Measurements from ENCODE around the gene HAND2.

HAND2 gene

GRCh38 chr4:173519111-173520101, 10.6 kb downstream of the HAND2 start:
- DNase-seq = no peak

GRCh38 chr4:173518425-173519102, 11.5 kb downstream of the HAND2 start:
- DNase-seq = no peak

- DNase-seq = no peak
Observed at GRCh38 chr4:173517781-173518424, 12.1 kb downstream of the HAND2 start.

GRCh38 chr4:173516621-173517524, 13.2 kb downstream of the HAND2 start:
- DNase-seq = no peak

GRCh38 chr4:173515458-173515857, 14.6 kb downstream of the HAND2 start:
- no peak for DNase-seq

GRCh38 chr4:173514641-173515217, 15.3 kb downstream of the HAND2 start:
- no peak for DNase-seq

GRCh38 chr4:173513651-173514050, 16.4 kb downstream of the HAND2 start:
- DNase-seq = no peak

GRCh38 chr4:173511787-173512361, 18.2 kb downstream of the HAND2 start:
- no peak for DNase-seq

- peak in 3 of 4 experiments; percentile 31 to 56 (median 46) for DNase-seq
Observed at GRCh38 chr4:173509036-173510001, 20.7 kb downstream of the HAND2 start.

- peak in 3 of 4 experiments; percentile 39 to 53 (median 52) for DNase-seq
Observed at GRCh38 chr4:173508386-173509035, 21.5 kb downstream of the HAND2 start.

GRCh38 chr4:173507471-173508385, 22.3 kb downstream of the HAND2 start:
- DNase-seq = no peak

GRCh38 chr4:173506597-173507211, 23.3 kb downstream of the HAND2 start:
- peak in 3 of 4 experiments; percentile 31 to 54 (median 52) for DNase-seq

GRCh38 chr4:173505924-173506518, 24.0 kb downstream of the HAND2 start:
- DNase-seq = peak; percentile 65 to 72 (median 70)

- no peak for DNase-seq
Observed at GRCh38 chr4:173504181-173504503, 25.9 kb downstream of the HAND2 start.

- no peak for DNase-seq
Observed at GRCh38 chr4:173503330-173504180, 26.5 kb downstream of the HAND2 start.

- DNase-seq = peak in 1 of 4 experiments; percentile 38
Observed at GRCh38 chr4:173502282-173502681, 27.7 kb downstream of the HAND2 start.

All from suppressor macrophage (primary cell).